Measurements from ENCODE around the gene CD44.
"Not testable (repeated sequence)": the region's sequence is repeated elsewhere in the genome, so short reads cannot be mapped to it uniquely, and the experiment has no call there.

CD44 gene

GRCh38 chr11:35216962-35217678 is 78.1 kb downstream of the CD44 start:
- DNase-seq: peak; percentile 47

DNA sequence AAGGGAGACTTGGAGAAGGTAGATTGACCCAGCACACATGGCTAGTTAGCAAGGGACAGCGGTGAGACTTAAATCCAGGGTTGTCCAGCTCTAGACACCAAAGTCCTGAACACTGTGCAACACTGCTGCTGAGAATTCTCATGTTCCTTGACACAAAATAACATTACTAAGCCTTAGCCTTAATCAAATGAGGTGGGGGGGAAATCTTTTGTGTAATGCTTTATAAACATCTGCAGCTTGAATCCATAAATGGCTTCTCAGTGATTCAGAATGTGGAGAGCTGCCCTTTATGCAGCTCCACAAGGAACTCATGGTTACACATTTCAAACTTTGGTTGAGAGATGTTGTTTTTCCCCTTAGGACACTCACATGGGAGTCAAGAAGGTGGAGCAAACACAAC is 80.0 kb downstream of the CD44 start:
- DNase-seq: no peak

DNA sequence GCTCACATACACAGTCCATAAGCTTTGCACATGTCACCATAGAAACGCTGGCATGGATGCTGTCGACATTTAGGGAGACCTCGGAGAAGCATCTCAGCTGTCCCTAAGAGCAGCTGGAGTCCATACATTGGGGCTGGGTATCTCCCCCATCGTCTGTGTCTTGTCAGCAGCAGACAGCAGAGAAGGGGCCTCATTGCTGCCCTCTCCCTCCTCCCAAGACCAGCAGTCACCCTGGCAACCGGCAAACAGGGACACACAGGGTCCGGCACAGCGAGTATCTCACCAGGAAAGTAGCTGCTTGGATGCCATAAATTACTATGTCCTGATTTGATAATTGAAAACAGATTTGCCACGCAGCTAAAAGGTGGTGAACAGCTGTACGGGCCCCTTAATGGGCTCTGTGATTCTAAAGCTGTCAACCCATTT is 84.4 kb downstream of the CD44 start:
- peak; percentile 98 for DNase-seq

- DNase-seq: peak; percentile 34
Observed at GRCh38 chr11:35223991-35224390, 85.0 kb downstream of the CD44 start.

DNA sequence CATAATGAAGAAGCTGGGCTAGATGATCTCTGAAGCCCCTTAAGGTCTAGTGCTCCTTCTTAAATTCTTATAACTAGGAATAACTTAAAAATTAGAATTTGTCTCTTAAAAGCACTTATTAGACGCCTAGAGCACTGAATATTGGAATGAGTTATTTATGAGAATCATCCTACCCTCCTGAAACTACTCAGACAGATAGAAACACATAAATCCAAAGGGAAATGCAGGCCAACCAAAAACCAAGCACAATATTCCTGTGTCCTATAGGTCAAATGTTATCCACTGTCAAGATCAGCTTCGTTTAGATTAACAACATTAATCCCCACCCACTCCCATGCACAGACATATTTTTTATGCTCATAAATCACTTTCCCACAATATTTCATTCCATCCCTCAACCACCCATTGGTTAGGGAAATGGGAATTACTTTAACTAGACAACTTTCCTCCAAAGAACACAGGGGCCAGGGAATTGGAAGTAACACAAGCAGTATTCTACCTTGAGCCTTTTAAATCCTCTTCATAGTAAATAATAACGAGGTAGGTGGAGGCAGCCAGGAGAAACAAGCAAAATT is 87.1 kb downstream of the CD44 start:
- no peak for DNase-seq

DNA sequence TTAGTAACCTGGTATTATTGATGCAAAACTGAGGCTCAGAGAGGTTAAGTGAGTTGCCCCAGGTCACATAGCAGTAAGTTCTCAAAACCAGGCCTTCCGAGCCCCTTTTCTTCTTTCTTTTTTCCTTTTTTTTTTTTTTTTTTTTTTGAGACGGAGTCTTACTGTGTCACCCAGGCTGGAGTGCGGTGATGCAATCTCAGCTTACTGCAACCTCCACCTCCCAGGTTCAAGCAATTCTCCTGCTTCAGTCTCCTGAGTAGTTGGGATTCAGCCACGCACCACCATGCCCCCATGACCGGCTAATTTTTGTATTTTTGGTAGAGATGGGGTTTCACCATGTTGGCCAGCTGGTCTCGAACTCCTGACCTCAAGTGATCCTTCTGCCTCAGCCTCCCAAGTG is 87.8 kb downstream of the CD44 start:
- DNase-seq: not testable (repeated sequence)

DNA sequence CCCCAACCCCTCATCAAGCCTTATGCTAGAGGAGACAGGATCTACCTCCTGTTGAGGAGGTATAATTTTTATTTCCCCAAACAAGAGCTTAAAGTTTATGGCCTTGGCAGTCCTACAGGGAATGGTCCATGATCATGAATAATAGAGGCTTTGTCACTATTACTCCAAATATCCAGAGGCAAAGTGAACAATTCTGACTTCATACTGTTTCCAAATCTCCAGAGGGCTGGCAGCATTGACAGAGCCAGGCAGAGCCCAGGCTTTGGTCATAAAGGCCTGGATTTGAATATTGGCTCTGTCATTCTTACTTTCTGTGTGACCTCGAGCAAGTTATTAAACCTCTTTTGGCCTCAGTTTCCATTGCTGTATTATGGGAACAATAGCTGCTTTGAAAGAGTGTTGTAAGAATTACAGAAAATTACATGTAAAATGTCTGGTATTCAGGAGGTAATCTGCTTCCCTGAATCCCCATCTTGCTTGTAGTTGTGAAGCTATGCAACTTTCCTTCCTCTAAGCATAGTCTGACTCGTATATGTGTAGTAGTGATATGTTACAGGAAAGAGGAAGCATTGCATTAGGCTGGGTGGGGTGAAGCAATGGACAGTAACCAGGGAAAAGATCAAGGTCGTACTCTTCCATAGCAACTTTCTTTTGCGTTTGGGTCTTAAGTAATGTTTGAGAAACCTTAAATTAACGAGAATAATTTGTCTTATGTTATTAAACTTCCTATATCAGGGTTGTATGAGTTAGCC is 88.8 kb downstream of the CD44 start:
- peak; percentile 94 for DNase-seq

GRCh38 chr11:35228328-35228725 is 89.4 kb downstream of the CD44 start:
- DNase-seq: no peak

GRCh38 chr11:35230388-35230787 is 91.4 kb downstream of the CD44 start:
- DNase-seq: no peak

DNA sequence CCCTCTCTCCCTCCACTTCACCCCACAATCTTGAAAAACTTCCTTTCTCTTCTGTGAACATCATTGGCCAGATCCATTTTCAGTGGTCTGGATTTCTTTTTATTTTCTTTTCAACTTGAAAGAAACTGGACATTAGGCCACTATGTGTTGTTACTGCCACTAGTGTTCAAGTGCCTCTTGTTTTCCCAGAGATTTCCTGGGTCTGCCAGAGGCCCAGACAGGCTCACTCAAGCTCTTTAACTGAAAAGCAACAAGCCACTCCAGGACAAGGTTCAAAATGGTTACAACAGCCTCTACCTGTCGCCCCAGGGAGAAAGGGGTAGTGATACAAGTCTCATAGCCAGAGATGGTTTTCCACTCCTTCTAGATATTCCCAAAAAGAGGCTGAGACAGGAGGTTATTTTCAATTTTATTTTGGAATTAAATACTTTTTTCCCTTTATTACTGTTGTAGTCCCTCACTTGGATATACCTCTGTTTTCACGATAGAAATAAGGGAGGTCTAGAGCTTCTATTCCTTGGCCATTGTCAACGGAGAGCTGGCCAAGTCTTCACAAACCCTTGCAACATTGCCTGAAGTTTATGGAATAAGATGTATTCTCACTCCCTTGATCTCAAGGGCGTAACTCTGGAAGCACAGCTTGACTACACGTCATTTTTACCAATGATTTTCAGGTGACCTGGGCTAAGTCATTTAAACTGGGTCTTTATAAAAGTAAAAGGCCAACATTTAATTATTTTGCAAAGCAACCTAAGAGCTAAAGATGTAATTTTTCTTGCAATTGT is 92.3 kb downstream of the CD44 start:
- no peak for DNase-seq

DNA sequence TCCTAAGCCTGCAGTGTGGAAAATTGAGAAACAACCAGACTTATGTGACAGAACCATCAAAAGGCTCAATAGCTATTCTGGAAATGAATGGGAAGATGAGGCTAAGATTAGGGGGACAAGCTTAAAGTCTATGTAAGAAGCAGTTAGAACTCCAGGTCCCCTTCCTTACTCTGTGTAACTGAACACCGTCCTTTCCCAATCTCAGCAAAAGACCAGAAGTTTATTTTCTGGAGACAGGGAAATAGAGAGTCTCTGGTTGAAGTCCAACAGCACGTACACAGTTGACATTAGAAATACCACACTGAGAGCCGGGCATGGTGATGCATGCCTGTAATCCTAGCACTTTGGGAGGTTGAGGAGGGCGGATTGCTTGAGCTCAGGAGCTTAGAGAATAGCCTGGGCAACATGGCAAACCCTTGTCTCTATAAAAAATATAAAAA is 93.9 kb downstream of the CD44 start:
- no peak for DNase-seq

GRCh38 chr11:35233518-35233917 is 94.5 kb downstream of the CD44 start:
- DNase-seq: no peak

GRCh38 chr11:35234460-35235156 is 95.6 kb downstream of the CD44 start:
- no peak for DNase-seq

DNA sequence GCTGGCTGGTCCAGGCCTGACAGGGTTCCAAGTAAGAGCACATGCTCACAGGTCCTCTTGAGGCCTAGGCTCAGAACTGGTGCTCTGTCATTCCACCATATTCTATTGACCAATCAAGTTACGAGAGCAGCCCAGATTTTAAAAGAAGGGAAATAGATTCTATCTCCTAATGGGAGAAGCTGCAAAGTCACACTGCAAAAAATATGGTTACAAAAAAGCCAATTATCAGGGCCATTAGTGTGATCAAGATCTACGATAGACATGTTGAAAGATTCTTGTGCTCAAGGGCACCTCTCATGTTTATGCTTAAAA is 96.1 kb downstream of the CD44 start:
- no peak for DNase-seq

DNA sequence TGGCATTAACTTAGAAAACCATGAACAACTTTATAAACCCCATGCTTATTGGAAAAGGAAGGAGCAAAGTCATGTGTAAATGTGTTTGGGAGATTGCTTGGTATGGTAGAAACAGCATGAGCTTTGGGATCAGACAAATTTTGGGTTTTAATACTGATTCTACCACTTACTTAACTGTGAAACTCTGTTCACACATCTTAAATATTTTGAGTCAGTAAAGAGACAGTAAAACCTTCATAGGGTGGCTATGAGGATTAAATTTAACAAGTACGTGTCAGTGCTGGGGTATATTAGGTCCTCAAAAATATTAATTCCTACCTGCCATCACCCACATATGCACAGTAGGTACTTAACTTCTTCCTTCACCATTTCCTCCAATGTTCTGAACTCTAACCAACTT is 96.5 kb downstream of the CD44 start:
- DNase-seq: no peak

DNA sequence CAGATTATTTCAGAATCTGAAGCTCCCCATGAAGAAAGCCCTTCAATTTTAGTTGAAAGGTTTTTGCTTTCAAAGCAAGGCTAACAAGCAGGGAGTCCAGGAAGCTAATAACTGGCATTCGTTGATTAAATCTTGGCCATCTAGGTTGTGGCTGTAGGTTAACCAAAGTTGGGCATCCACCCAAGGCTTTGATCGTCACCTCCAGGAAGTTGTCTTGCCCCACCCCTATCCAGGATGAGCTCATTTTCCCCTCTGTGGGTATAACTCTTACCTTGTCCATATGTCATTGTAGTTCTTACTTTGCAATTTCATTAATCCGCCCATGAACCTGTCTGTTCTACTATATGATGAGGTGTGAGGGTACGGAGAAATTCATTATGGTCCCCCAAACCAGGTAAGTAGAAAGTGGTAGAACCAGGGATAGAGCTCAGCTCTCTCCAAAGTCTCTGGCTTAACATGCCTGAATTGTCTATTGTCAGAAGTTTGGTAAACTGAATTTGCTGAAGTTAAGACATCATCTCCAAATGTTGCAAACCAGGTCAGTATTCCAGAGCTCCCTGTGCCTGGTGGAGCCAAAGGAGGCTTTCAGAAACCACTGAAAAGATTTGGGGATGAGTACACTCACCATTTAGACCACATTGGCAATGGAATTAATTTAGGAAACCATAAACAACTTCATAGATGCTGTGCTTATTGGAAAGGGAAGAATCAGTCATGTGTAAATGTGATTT is 97.1 kb downstream of the CD44 start:
- peak; percentile 35 for DNase-seq

DNA sequence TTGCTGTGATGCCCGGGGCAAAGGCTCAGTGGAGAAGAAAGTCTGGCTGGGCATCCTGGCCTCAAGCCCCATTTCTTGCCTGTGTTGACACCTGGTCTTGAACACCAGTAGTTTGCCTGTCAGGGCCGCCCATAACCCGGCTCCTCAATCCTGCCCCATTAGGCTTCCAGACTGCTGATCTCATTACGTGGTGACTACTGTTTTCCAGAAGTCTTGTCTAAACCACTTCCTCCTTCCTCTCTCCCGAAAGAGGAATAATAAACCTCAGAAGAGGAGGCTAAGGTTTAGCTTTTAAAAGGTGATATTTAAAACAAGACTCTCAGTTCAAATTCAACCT is 97.7 kb downstream of the CD44 start:
- DNase-seq: no peak

DNA sequence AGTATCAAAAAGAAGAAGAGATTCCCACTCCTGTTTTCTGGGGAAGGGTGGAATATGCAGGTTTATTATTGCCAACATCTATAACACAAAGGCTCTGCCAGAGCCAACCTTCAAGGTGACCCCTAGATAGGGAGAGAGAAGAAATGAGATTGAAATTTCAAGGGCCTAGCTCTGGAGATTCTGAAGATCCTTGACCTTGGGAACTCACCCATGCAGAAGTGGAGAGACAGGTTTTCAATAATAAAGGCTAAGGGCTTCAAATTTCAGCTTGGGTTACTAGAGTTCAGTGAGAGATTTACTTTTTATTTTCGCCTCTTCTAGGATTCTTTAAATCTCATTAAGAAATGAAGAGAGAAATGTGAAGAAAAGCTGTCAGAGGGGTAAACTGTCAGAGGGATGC is 98.4 kb downstream of the CD44 start:
- DNase-seq: no peak

DNA sequence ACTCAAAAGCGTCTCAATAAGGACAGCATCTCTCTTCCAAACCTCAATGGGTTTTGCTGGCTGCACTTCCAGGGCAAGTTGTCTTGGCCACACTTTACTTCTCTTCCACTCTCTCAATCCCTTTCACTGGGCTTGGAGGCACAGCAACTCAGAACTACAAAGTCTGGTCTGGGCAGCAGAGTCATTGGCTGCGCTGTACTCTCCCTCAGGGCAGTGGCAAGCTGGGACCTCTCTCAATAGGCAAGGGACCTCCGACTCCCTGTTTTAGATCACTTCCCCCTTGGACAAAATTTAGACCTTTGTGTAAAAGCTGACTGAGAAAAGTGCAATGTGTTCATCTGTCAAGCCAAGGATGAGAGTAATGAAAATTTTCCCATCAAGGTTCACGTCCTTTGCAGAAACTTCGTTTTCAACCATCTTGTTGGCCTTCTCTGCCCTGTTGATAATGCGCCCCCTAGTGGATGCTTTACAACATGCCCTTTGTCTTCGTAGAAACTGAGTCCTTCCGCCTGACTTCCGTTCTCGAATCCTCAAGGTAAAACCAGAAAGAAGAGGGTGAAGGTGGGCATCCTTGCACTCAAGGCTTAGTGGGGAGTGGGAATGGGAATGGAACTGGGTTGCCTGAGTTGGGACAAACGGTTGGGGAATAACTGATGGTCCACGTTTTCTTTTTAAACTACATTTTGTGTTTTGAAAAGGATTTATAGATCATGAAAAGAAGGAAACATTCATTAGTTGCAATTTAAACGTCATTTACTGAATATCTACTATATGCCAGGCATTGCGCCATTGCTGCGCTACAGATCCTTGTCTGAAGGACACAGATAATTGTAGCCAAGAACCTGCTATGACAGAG is 99.1 kb downstream of the CD44 start:
- DNase-seq: peak; percentile 84

- no peak for DNase-seq
Observed at GRCh38 chr11:35238882-35239281, 99.9 kb downstream of the CD44 start.

GRCh38 chr11:35239471-35240075 is 100.6 kb downstream of the CD44 start:
- no peak for DNase-seq

Measured in NCI-H69 (cell line).